Measurements from ENCODE around the gene KIFC3. TPM values are rescaled to one million over a fixed set of nuclear protein-coding genes. Genes with fewer than 3 reads are reported as not detected.
"Not testable (repeated sequence)": the region's sequence is repeated elsewhere in the genome, so short reads cannot be mapped to it uniquely, and the experiment has no call there.

KIFC3 gene
- total RNA-seq, 1 donor: 40.5 TPM

DNA sequence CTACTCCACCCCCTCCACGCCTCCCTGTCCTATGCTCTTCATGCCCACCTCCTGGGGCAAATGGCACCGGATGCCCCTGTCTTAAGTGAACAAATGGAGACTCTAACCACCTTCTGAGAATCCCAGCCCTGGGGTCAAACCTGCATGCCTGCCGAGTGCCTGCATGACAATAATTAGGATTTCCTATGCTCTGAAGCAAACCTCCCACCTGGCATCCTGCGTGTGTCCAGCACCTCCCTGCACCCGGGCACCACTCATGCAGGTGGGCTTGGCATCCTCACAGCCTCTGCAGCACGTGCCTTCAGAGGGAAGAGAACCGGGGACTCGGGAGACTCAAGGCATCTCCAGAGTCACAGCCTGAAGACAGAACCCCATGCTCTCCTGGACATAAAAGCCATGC is 11.2 kb upstream of the KIFC3 start:
- TF ChIP-seq, protein P1, sequence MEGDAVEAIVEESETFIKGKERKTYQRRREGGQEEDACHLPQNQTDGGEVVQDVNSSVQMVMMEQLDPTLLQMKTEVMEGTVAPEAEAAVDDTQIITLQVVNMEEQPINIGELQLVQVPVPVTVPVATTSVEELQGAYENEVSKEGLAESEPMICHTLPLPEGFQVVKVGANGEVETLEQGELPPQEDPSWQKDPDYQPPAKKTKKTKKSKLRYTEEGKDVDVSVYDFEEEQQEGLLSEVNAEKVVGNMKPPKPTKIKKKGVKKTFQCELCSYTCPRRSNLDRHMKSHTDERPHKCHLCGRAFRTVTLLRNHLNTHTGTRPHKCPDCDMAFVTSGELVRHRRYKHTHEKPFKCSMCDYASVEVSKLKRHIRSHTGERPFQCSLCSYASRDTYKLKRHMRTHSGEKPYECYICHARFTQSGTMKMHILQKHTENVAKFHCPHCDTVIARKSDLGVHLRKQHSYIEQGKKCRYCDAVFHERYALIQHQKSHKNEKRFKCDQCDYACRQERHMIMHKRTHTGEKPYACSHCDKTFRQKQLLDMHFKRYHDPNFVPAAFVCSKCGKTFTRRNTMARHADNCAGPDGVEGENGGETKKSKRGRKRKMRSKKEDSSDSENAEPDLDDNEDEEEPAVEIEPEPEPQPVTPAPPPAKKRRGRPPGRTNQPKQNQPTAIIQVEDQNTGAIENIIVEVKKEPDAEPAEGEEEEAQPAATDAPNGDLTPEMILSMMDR (IDR thresholded peaks at IDR 0.05; ENCODE audit: extremely low read depth, low read depth, low read length): no peak
- no peaks in the 10 kb centered on the region for H3K9me3 ChIP-seq (ENCODE audit: low read depth, low read length)
- no peak for DNase-seq (ENCODE audit: insufficient read length, low spot score, missing footprints)

DNA sequence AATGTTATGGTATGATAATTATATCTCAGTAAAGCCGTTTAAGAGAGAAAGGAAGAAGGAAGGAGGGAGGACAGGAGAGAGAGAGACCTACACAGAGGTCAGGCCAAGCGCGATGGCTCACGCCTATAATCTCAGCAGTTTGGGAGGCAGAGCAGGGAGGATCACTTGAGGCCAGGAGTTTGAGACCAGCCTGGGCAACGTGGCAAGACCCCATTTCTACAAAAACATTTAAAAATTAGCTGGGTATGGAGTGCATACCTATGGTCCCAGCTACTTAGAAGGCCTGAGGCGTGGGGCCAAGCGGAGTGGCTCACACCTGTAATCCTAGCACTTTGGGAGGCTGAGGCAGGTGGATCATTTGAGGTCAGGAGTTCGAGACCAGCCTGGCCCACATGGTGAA is 9.0 kb upstream of the KIFC3 start:
- not testable (repeated sequence) for H3K79me2 ChIP-seq (ENCODE audit: insufficient read depth, low read length); H4K20me1 ChIP-seq (ENCODE audit: insufficient read depth, low read length); DNase-seq (ENCODE audit: insufficient read length, low spot score, missing footprints); H2AFZ ChIP-seq (ENCODE audit: low read length); H3K27ac ChIP-seq (ENCODE audit: low read depth, low read length); H3K27me3 ChIP-seq (ENCODE audit: insufficient read depth, low read length); H3K4me2 ChIP-seq (ENCODE audit: insufficient read depth, low read length); H3K4me3 ChIP-seq (ENCODE audit: insufficient read depth, low read length); H3K36me3 ChIP-seq (ENCODE audit: insufficient read depth, low read length); H3K9me3 ChIP-seq (ENCODE audit: low read depth, low read length)
- peaks cover 33% of the 10 kb centered on the region for H3K4me1 ChIP-seq (ENCODE audit: insufficient read depth, low read length)

More for the DNA sequence above, 11.2 kb upstream of the KIFC3 start:
- Histone ChIP-seq H3K4me1 (ENCODE audit: insufficient read depth, low read length) (peaks cover 30% of the 10 kb centered on the region), H3K27ac (ENCODE audit: low read depth, low read length) (no peak overlapping the region), H3K27me3 (ENCODE audit: insufficient read depth, low read length) (no peaks in the 10 kb centered on the region), H2AFZ (ENCODE audit: low read length) (no peak overlapping the region), H3K36me3 (ENCODE audit: insufficient read depth, low read length) (no peaks in the 10 kb centered on the region), H3K79me2 (ENCODE audit: insufficient read depth, low read length) (no peaks in the 10 kb centered on the region), H3K4me2 (ENCODE audit: insufficient read depth, low read length) (no peak overlapping the region), H4K20me1 (ENCODE audit: insufficient read depth, low read length) (no peaks in the 10 kb centered on the region), H3K4me3 (ENCODE audit: insufficient read depth, low read length) (no peak overlapping the region)

GRCh38 chr16:57810197-57811031 is 8.1 kb upstream of the KIFC3 start:
- Histone ChIP-seq H3K4me1 (ENCODE audit: insufficient read depth, low read length) (peaks cover 26% of the 10 kb centered on the region), H3K4me2 (ENCODE audit: insufficient read depth, low read length) (peak overlapping the region; percentile 57), H3K79me2 (ENCODE audit: insufficient read depth, low read length) (no peaks in the 10 kb centered on the region), H3K27me3 (ENCODE audit: insufficient read depth, low read length) (no peaks in the 10 kb centered on the region), H3K36me3 (ENCODE audit: insufficient read depth, low read length) (no peaks in the 10 kb centered on the region), H4K20me1 (ENCODE audit: insufficient read depth, low read length) (no peaks in the 10 kb centered on the region), H3K4me3 (ENCODE audit: insufficient read depth, low read length) (peak overlapping the region; percentile 23), H3K27ac (ENCODE audit: low read depth, low read length) (no peak overlapping the region), H3K9me3 (ENCODE audit: low read depth, low read length) (no peaks in the 10 kb centered on the region), H2AFZ (ENCODE audit: low read length) (peak overlapping the region; percentile 52)
- no peak for DNase-seq (ENCODE audit: insufficient read length, low spot score, missing footprints)
- TF ChIP-seq, protein P1 (IDR thresholded peaks at IDR 0.05; ENCODE audit: extremely low read depth, low read depth, low read length): no peak

DNA sequence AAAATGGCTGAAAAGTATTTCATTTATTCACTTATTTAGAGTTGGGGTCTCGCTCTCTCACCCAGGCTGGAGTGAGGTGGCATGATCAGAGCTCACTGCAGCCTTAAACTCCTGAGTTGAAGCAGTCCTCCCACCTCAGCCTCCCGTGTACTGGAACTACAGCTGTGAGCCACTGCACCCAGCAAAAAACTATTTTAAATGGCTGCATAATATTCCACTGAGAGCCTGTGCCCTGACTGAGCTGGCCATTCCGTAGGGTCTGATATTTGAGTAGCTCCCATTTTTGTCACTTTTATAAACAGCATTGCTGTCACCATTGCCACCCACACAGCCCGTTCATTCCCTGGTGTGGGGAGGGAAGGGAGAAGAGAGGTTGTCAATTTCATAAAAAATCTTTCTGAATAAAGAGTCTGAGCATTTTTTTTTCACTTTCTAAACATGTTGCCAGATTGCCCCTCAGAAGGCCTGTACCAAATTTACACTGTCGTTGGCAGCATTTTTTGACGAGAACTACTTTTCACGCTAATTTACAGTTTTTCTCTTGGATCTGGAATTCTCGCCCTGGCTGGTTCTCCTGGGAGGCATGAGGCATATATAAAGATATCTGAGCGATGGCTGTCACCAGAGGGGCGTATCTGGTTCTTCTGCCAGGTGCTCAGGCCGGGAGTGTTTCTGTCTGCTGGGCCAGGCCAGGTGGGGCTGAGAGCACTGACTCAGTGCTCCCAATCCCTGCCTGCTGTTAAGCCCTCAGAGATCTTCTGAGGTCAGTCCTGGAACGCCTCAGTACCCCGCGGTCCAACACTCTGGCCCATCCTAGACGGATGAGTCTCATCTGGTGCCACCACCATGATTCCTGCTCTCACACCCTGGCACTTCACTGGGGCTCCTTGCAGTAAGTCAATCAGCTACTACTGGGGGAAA is 7.2 kb upstream of the KIFC3 start:
- DNase-seq (ENCODE audit: insufficient read length, low spot score, missing footprints): no peak
- H2AFZ ChIP-seq (ENCODE audit: low read length): no peak overlapping the region

More for the DNA sequence above, 7.2 kb upstream of the KIFC3 start:
- H3K9me3 ChIP-seq (ENCODE audit: low read depth, low read length): no peaks in the 10 kb centered on the region
- H3K4me1 ChIP-seq (ENCODE audit: insufficient read depth, low read length): peaks cover 26% of the 10 kb centered on the region
- H3K27ac ChIP-seq (ENCODE audit: low read depth, low read length): no peak overlapping the region
- H3K4me3 ChIP-seq (ENCODE audit: insufficient read depth, low read length): peak overlapping the region; percentile 23
- H3K27me3 ChIP-seq (ENCODE audit: insufficient read depth, low read length): no peaks in the 10 kb centered on the region
- no peaks in the 10 kb centered on the region for H3K36me3 ChIP-seq (ENCODE audit: insufficient read depth, low read length)
- H4K20me1 ChIP-seq (ENCODE audit: insufficient read depth, low read length): no peaks in the 10 kb centered on the region
- TF ChIP-seq, protein P1 (IDR thresholded peaks at IDR 0.05; ENCODE audit: extremely low read depth, low read depth, low read length): no peak
- no peaks in the 10 kb centered on the region for H3K79me2 ChIP-seq (ENCODE audit: insufficient read depth, low read length)
- H3K4me2 ChIP-seq (ENCODE audit: insufficient read depth, low read length): peak overlapping the region; percentile 57

Measured in osteoblast (primary cell).